ENCODE results near the gene CCL16. TPM values are rescaled to one million over a fixed set of nuclear protein-coding genes. Genes with fewer than 3 reads are reported as not detected.

CCL16 gene
- total RNA-seq, 1 donor from 2014 or later, result not detected

DNA sequence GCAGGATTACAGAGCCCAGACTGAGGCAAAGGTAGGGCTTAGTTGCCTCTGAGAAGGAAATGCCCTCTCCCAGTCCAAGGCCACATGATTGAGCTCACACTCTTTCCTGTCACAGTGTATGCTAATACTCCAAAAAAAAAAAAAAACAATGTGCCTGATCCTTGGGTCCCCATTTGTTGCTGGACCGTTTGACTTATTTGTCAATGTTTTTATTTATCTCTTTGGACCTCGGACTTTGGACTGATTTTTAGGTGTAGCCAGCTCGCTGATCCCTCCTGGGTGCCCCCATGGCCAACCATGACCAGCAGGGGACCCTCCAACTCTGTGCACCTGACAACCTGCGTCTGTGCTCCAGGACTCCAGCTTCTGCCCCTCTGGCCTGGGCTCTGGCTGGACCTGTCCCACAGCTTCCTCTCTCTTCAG, 622 bp upstream of the CCL16 start:
- H3K27me3 Mint-ChIP-seq (ENCODE audit: unreplicated experiment), result peaks cover 6% of the 10 kb centered on the region

DNA sequence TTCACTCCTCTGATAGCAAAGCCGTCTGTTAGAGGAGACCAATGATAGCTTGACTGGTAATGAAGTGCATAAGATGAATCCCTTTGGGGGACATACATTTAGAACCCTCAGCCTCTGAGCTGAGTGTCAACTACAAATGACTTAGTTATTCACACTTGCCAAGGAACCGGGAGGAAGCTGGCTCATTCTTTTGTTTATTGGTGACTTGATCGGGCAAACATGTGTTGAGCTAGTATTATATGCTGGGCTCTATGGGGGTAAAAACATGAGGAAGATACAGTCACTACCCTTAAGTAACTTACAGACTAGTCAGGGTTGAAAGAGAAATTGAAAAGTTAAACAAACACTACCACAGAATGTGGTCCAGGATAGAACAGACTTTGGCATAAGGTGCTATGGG, 3.0 kb downstream of the CCL16 start:
- Mint-ChIP-seq H3K36me3 (ENCODE audit: low read depth, unreplicated experiment) (no peaks in the 10 kb centered on the region), H3K27me3 (ENCODE audit: unreplicated experiment) (peaks cover 6% of the 10 kb centered on the region), H3K27ac (ENCODE audit: unreplicated experiment) (no peak overlapping the region), H3K4me1 (ENCODE audit: unreplicated experiment) (peaks cover 7% of the 10 kb centered on the region), H3K9me3 (ENCODE audit: unreplicated experiment) (no peaks in the 10 kb centered on the region), H3K4me3 (ENCODE audit: unreplicated experiment) (no peak overlapping the region)
- DNase-seq (ENCODE audit: low spot score), result no peak
- TF ChIP-seq, protein P1, sequence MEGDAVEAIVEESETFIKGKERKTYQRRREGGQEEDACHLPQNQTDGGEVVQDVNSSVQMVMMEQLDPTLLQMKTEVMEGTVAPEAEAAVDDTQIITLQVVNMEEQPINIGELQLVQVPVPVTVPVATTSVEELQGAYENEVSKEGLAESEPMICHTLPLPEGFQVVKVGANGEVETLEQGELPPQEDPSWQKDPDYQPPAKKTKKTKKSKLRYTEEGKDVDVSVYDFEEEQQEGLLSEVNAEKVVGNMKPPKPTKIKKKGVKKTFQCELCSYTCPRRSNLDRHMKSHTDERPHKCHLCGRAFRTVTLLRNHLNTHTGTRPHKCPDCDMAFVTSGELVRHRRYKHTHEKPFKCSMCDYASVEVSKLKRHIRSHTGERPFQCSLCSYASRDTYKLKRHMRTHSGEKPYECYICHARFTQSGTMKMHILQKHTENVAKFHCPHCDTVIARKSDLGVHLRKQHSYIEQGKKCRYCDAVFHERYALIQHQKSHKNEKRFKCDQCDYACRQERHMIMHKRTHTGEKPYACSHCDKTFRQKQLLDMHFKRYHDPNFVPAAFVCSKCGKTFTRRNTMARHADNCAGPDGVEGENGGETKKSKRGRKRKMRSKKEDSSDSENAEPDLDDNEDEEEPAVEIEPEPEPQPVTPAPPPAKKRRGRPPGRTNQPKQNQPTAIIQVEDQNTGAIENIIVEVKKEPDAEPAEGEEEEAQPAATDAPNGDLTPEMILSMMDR (IDR thresholded peaks at IDR 0.05; ENCODE audit: unreplicated experiment), result no peak

More for the DNA sequence above, 622 bp upstream of the CCL16 start:
- no peak overlapping the region for H3K27ac Mint-ChIP-seq (ENCODE audit: unreplicated experiment)
- peaks cover 14% of the 10 kb centered on the region for H3K4me1 Mint-ChIP-seq (ENCODE audit: unreplicated experiment)
- TF ChIP-seq, protein P1 (IDR thresholded peaks at IDR 0.05; ENCODE audit: unreplicated experiment), result no peak
- no peak overlapping the region for H3K4me3 Mint-ChIP-seq (ENCODE audit: unreplicated experiment)
- H3K36me3 Mint-ChIP-seq (ENCODE audit: low read depth, unreplicated experiment), result no peaks in the 10 kb centered on the region
- DNase-seq (ENCODE audit: low spot score), result peak; percentile 25
- H3K9me3 Mint-ChIP-seq (ENCODE audit: unreplicated experiment), result no peaks in the 10 kb centered on the region

DNA sequence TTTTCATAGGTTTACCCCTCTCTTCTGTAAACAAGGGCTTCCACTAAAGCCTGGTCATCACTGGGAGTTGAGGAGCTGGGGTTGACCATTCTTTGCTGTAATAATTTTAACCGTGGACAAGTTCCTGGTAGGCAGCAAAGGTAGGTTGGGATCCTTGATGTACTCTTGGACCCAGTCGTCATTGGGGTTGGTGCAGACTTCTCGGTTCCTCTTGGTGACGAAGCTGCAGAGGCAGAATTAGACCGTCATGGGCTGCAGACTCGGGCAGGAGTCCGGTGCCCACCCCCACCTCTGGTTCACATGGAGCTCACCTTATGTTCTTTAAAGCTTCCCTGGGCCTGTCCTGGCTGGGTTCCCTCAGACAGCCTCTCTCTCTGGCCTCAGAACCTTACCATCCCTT, 3.8 kb downstream of the CCL16 start:
- TF ChIP-seq, protein P1 (IDR thresholded peaks at IDR 0.05; ENCODE audit: unreplicated experiment), result no peak
- peaks cover 15% of the 10 kb centered on the region for H3K4me1 Mint-ChIP-seq (ENCODE audit: unreplicated experiment)
- H3K27ac Mint-ChIP-seq (ENCODE audit: unreplicated experiment), result no peak overlapping the region

DNA sequence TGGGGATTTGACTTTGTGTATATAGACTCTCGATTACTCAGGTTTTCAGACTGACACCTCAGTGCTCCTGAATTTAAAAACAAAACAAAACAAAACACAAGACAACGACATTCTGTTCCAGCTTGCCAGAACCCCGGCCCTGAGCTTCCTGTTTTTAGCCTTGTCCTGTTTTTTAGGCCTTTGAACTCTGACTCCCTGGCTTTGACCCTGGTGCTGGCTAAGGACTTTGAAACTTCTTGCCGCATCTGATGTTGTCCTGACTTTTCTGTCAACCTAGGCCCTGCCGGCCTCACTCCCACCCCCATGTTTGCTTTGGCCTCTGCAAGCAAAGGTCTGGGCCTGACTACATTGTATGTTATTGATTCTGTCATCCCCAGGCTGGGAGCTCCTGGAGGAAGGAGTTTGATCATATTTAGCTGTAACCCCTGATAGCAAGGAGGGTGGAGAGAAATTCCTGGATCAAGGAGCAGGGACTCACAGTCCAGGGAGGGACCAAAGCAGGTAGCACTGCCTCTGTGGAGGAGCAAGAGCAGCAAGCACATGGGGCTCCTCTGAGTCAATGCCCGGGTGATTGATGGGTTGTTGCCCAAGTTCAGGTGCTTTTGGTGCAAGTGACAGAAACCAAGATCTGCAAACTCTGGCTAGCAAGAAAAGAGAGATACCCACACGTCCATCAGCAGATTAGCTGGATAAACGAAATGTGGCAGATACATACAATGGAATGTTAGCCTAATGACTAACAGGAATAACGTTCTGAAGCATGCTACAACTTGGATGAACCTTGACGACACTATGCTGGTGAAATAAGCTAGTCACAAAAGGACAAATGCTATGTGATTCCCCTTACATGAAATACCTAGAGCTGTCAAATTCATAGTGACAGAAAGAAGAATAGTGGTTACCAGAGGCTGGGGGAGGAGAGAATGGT, 7.7 kb downstream of the CCL16 start:
- no peak for DNase-seq (ENCODE audit: low spot score)
- TF ChIP-seq, protein P1 (IDR thresholded peaks at IDR 0.05; ENCODE audit: unreplicated experiment), result no peak
- H3K27ac Mint-ChIP-seq (ENCODE audit: unreplicated experiment), result peak overlapping the region; percentile 70
- H3K4me1 Mint-ChIP-seq (ENCODE audit: unreplicated experiment), result peaks cover 26% of the 10 kb centered on the region
- peaks cover 1% of the 10 kb centered on the region for H3K27me3 Mint-ChIP-seq (ENCODE audit: unreplicated experiment)
- H3K36me3 Mint-ChIP-seq (ENCODE audit: low read depth, unreplicated experiment), result no peaks in the 10 kb centered on the region
- H3K9me3 Mint-ChIP-seq (ENCODE audit: unreplicated experiment), result no peaks in the 10 kb centered on the region
- H3K4me3 Mint-ChIP-seq (ENCODE audit: unreplicated experiment), result no peak overlapping the region

More for the DNA sequence above, 3.8 kb downstream of the CCL16 start:
- Mint-ChIP-seq H3K4me3 (ENCODE audit: unreplicated experiment) (no peak overlapping the region), H3K36me3 (ENCODE audit: low read depth, unreplicated experiment) (no peaks in the 10 kb centered on the region), H3K9me3 (ENCODE audit: unreplicated experiment) (no peaks in the 10 kb centered on the region), H3K27me3 (ENCODE audit: unreplicated experiment) (peaks cover 6% of the 10 kb centered on the region)
- no peak for DNase-seq (ENCODE audit: low spot score)

DNA sequence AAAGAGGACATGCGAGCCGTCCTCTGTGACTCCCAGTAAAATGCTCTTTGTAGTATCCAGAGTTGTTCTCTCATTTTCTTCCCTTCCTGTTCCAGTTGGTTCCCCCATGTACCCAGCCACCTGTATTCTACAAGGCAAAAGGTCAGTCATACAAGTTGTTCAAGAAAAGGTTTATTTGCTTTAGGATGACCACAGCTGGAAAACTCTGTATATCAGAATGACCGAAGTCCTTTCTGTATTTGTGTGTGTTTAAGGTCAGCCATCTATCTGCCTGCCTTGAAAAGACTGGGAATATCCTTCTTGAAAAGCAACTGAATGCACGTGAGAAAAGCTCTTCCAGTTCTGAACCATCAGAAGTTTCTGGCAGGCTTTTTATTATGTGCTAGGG, 8.4 kb downstream of the CCL16 start:
- peak overlapping the region; percentile 70 for H3K27ac Mint-ChIP-seq (ENCODE audit: unreplicated experiment)
- peaks cover 26% of the 10 kb centered on the region for H3K4me1 Mint-ChIP-seq (ENCODE audit: unreplicated experiment)
- no peak overlapping the region for H3K4me3 Mint-ChIP-seq (ENCODE audit: unreplicated experiment)
- H3K9me3 Mint-ChIP-seq (ENCODE audit: unreplicated experiment), result no peaks in the 10 kb centered on the region
- no peaks in the 10 kb centered on the region for H3K36me3 Mint-ChIP-seq (ENCODE audit: low read depth, unreplicated experiment)
- TF ChIP-seq, protein P1 (IDR thresholded peaks at IDR 0.05; ENCODE audit: unreplicated experiment), result no peak
- H3K27me3 Mint-ChIP-seq (ENCODE audit: unreplicated experiment), result peaks cover 1% of the 10 kb centered on the region
- no peak for DNase-seq (ENCODE audit: low spot score)

All from endothelial cell (in vitro differentiated cells).